NB4 (cell line): ENCODE data around the gene MANEAL.

Experiments used
- DNase-seq: peaks from one replicate; pipeline ENCODE4 v3.0.0; 2010; ENCODE audit warnings: low read depth
- H3K4me3 ChIP-seq: one replicate; pipeline ENCODE4 v1.5.1; 2011; ENCODE audit warnings: mild to moderate bottlenecking, low read depth, low read length, moderate library complexity
- CTCF ChIP-seq: IDR thresholded peaks from one replicate; pipeline ENCODE4 v1.5.1; 2012; ENCODE audit warnings: low read depth, low read length
- MAX ChIP-seq: IDR thresholded peaks from 2 replicates; pipeline ENCODE4 v1.6.1; 2011; ENCODE audit warnings: low read depth, low read length
- MYC ChIP-seq: IDR thresholded peaks from 2 replicates; pipeline ENCODE4 v1.6.1; 2011; ENCODE audit warnings: low read depth, low read length
- POLR2A ChIP-seq: IDR thresholded peaks from 2 replicates; pipeline ENCODE4 v1.6.1; 2011; ENCODE audit warnings: mild to moderate bottlenecking; ENCODE audit not compliant: insufficient read length; ENCODE audit errors: extremely low read depth

Gene MANEAL

GRCh38 chr1:37850352-37850955, 56.8 kb downstream of the MANEAL start:
- TF ChIP-seq MYC (peak; percentile 22; the same call in 1 of the 2 replicates), CTCF (no peak), POLR2A (no peak), MAX (0 out of 2 replicates have a peak, but pooled peaks have one; percentile 27)
- peak; percentile 71 for DNase-seq
- H3K4me3 ChIP-seq = peak overlapping the region; percentile 27
